ENCODE results near the gene MRPL58.
"Not testable (repeated sequence)": the region's sequence is repeated elsewhere in the genome, so short reads cannot be mapped to it uniquely, and the experiment has no call there.

The MRPL58 gene

DNA sequence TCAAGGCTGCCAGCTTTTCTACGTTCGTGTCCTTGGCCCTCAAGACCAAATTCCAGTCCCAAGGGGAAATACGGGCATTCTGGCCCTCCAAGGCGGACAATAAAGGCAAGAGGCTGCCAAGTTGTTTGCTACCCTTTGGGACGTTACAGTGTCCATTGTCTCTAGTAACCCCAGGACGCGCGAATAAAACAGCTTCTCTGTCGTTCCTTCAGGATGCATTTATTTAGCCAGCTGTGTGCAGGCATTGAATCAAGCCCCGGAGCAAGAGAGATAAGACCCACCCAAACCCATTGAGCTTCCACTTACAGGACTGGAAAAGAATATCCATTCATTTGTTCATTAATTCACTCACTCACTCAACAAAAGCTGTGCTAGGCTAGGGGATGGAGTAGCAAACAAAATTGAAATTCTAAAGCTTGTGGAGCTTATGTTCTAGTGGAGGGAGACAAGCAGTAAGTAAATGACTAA lies 656 bp downstream of the MRPL58 start:
- DNase-seq (ENCODE audit: low spot score), result no peak

DNA sequence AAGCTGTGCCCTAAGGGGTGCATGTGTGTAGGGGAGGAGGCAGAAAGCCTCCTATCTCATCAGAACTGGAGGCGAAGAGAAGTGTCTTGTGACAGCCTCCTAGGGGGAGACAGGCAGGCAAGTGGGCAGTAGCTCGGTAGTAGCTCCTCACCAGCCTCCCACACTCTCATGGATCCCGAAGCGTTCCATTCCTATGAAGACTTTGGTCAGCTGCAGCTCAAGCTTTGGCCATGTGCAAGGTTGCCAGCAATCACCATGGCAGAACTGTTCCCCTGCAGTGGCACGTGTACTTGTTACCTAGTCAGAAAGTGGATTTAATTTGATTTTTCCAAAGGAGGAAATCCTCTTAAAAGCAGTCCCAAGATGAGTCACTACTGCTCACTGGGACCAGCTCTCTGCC lies 6.7 kb downstream of the MRPL58 start:
- no peak for DNase-seq (ENCODE audit: low spot score)

DNA sequence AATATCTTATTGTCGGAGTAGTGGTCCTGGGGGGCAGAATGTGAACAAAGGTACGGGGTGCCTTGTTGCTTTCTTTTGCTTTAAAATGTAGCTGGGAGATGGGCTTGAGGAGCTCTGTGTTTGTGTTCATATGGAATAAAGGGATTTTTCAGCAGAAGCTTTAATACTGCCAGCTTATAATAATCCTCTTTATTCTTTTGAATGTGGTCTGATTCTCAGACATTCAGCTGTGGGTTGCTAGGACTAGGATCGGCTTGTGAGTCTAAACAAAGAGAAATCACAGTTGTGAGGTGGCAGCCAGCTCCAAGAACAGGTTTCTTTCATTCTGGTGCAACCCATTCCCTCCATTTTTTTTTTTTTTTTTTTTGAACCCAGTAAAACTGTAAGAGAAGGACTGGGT lies 7.2 kb downstream of the MRPL58 start:
- DNase-seq (ENCODE audit: low spot score), result no peak

DNA sequence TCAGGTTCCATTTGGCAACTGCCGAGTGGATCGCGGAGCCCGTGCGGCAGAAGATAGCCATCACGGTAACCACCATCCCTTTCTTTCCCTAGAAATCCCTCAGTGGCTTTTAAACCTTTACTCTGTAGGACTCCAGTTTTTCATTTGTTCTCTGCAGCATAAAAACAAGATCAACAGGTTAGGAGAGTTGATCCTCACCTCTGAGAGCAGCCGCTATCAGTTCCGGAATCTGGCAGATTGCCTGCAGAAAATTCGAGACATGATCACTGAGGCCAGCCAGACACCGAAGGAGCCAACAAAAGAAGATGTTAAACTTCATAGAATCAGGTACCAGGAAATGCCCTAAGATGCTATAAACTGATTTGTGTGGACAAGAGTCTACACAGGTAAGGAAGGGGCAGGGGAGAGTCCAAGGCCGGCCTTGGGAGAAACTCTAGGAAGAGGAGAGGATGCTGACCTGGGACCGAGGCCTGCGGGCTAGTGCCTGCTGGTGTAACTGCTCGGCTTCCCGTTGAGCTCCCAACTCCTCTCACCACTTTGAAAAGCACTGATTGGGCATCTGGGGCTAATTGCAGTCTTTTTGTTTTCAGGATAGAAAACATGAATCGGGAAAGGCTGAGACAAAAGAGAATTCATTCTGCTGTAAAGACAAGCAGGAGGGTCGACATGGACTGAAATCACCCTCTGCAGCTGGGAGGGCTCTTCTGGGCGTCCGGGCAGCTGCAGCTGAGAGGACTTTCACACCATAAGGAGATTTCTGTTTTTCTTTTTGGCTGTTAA lies 8.1 kb downstream of the MRPL58 start:
- no peak for DNase-seq (ENCODE audit: low spot score)

DNA sequence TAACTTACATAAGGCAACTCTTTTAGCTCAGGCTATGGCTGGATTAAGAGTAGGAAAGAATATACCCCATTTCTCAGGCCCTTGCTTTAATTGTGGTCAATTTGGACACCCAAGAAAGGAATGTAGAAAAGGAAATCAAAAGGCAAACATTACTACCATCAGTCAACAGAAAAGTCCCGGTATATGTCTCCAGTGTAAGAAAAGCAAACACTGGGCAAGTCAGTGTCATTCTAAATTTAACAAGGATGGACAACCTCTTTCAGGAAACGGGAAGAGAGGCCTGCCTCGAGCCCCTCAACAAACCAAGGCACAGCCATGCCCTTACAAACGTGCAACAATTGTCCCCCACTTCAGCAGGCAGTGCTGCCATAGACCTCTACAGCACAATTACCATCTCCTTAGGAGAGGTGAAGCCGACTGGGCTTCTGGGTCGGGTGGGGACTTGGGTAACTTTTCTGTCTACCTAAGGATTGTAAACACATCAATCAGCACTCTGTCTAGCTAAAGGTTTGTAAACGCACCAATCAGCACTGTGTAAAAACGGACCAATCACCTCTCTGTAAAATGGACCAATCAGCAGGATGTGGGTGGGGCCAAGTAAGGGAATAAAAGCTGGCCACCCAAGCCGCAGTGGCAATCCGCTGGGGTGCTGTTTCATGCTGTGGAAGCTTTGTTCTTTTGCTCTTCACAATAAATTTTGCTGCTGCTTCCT lies 12.4 kb downstream of the MRPL58 start:
- peak; percentile 20 for DNase-seq (ENCODE audit: low spot score)

DNA sequence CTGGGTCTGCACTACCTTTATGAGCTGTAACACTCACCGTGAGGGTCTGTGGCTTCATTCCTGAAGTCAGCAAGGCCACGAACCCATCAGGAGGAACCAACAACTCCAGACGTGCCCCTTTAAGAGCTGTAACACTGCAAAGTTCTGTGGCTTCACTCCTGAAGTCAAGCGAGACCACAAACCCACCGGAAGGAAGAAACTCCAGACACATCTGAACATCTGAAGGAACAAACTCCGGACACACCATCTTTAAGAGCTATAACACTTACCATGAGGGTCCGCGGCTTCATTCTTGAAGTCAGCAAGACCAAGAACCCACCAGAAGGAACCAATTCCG lies 12.9 kb downstream of the MRPL58 start:
- DNase-seq (ENCODE audit: low spot score), result not testable (repeated sequence)

DNA sequence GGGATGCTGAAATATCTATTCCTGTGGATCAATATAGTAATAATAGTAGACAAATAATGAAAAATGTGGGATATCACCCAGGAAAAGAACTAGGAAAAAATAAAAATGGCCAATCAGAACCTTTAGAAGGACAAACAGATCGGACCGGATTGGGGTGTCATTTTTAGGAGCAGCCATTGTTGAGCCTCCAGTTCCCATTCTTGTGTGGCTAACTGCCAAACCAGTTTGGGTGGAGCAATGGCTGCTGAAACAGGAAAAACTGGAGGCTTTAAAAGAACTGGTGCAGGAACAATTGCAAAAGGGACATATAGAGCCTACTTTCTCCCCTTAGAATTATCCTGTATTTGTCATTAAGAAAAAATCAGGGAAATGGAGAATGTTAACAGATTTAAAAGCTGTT lies 14.2 kb downstream of the MRPL58 start:
- DNase-seq (ENCODE audit: low spot score), result not testable (repeated sequence)

DNA sequence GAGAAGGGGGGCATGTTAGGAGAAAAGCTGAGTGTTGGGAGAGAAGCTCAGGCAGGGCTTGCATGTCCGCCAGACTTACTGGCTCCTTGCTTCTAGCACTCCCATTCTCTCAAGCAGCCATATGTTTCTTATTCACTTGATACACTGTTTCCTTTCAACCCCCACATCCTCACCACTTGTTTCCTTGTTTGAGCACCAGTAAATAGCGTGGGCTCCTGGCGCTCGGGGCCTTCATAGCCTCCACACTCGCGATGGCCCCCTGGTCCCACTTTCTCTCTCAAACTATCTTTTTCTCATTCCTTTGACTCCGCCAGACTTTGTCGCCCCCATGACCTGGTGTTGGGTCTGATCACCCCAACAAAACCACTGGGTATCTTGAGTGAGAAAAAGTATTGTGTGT lies 17.7 kb downstream of the MRPL58 start:
- no peak for DNase-seq (ENCODE audit: low spot score)

DNA sequence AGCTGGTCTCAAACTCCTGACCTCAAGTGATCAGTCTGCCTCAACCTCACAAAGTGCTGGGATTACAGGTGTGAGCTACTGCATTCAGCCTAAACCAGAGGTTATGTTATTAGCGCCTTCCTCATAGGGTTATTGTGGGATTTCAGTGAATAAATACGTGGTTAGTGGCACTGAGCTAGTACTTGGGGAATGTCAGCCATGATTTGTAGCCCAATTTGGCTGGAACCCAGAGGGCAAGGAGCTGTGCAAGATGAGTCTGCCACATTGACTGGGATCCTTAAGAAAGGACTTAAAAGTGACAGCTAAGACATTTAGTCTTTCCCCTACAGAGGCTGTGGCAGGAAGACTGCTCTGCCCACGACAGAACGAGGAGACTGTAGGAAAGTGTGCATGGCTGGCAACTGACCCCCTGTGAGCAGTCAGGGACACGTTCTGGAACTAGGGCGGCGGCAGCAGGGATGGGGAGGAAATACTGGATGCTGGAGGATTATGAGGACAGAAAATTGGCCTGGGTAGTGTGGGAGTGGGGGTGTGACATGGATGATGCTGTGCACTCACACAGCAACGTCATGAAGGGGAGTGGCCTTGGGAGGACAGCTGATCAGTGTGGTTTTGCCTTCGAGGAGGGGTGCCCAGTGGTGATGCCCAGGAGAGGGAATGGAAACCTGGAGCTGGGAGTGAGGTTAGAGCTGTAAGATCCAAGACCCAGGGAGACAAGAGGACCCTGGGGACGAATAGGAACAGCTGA lies 19.7 kb downstream of the MRPL58 start:
- DNase-seq (ENCODE audit: low spot score), result peak; percentile 67

DNA sequence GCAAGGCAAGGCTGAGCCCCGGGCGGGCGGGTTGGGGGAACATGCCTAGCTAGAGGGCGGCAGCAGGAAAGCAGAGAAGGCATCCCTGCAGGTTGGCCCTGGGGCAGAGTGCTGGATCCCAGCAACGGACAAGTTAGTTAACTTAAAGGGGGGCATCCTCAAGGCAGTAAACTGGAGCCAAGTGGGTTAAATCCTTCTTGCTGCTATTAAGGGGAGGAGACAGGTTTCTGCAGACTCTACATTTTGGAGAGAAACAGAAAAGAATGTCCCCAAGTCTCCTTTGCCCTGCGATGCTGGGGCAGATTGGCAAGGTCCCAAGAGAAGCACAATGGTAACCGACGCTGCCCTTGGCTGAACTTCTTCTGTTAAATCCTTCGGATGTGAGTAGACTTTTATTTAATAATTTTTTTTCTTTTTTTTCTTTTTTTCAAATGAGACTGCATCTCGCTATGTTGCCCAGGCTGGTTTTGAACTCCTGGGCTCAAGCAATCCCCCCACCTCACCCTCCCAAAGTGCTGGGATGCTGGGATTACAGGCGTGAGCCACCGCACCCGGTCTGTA lies 20.3 kb downstream of the MRPL58 start:
- no peak for DNase-seq (ENCODE audit: low spot score)

DNA sequence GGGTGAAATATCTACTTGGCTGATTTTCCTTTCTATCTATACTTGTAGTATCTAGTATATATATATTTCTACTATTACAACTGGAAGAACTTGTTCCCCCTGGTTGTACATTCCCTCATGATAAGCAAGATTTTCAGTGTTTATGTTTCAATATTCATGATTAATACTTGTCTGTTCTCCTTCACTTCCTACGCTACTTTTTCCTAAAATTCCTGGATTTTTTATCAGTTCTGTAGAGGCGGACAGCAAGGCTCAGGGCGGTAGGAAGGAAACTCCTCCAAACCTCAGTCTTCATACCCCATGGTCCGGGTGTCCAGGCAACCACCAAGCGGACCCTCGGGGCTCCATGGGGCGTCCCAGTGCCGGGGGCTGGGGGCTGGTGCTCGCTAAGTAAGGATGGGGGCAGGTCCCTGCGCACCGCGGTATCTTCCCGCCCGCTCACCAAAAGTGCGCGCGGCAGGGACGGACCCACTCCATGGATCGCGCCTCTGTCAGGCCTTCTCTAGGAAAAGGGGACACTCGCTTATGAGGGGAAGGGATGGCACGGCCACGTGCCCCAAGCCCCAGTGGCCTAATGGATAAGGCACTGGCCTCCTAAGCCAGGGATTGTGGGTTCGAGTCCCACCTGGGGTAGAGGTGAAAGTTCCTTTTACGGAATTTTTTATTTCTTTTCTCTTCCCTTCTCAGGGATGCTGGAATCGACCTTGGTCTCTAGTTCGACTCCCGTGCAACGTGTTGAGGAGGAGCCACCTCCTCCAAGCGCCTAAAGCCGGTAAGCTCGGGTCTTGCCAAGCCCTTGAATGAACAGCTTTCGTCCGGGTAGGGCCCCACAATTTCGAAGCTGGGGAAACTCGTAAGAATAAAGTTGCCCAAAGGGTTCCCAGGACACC lies 21.1 kb downstream of the MRPL58 start:
- DNase-seq (ENCODE audit: low spot score), result peak; percentile 87

DNA sequence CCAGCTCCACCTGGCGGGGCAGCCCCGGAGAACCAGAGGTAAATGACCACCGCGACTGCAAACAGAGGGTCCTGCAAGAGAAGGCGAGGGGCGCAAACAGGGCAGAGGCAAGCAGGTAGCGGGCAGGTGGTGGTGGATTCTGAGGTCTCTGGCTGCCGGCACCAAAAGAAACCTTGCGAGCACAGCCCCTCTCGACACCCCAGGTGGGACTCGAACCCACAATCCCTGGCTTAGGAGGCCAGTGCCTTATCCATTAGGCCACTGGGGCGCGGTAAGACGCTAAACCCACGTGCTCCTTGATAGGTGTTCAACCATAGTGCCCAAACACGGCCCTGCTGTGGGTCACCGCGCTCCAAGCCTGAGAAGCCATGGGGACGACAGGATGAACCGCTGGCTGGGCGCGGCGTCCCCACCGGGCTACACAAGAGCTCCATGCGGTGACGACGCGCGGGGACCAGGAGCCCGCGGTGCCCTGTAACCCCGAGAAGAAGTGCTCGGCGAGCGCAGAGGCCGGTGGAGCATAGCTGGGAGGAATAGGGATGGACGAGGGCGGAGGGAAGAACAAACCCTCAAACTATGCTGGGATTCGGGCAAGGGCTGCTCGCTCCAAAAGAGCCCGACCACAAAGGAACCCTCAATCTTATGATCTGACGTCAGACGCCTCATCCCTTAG lies 21.9 kb downstream of the MRPL58 start:
- peak; percentile 93 for DNase-seq (ENCODE audit: low spot score)

DNA sequence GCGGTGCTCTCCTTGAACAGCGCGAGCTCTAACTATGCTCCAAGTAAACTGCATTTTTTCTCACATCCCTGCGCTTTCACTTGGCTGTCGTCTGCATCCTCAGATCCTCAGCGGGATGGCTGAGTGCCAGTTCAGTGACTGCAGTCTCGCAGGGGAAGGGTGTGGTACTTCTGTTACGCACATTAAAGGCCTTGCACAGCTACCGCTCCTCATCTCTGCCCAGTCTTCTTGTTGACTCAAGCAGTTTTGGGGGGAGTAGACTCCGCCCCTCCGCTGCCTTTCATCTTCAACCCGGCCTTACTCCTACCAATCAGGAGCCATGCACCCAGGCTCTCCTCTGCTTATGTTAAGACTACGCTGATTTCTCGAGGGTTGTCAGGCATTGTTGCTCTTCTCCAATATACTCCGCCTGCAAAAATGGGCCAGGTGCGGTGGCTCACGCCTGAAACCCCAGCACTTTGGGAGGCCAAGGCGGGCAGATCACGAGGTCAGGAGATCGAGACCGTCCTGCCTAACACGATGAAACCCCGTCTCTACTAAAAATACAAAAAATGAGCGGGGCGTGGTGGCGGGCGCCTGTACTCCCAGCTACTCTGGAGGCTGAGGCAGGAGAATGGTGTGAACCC lies 24.3 kb downstream of the MRPL58 start:
- no peak for DNase-seq (ENCODE audit: low spot score)

DNA sequence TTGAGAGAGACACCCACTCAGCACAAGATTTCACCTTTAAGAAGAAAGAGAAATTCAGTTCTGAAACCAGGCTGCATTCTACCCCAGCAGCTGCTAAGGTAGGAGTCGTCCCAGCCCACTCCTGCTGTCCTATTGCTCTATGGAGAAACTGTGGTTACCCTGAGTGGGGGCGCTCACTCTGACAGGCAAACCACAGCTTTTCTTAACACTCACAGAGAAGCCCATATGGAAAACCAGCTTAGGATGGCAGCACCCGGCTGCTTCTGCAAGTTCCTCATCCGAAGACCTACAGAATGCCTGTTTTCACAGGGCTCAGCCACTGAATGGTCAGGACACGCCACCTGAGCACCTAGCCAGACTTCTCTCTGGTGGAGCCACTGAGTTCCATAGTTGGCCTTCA lies 26.8 kb downstream of the MRPL58 start:
- no peak for DNase-seq (ENCODE audit: low spot score)

DNA sequence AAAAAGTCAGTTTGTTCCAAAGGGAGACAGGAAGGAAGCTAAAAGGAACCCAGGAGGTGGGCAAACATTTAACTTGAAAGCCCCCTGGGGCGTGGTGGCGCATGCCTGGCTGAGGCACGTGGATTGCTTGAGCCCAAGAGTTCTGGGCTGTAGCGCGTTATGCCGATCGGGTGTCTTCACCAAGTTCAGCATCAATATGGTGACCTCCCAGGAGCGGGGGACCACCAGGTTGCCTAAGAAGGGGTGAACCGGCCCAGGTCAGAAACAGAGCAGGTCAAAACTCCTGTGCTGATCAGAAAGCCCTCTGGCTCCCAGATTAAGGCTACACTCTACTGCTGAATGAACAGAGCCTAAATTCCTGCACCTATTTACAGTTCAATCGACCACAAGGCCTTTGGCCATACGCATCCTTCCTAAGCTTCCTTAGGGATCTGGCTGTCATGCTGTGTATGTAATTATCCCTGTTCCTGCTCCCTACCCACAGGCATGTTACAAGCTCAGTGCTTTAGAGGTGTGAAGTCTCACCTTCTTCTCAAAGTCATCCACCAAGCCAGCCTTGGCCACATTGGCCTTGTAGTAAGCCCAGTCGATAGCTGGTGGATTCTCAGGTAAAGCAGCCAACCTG lies 29.3 kb downstream of the MRPL58 start:
- DNase-seq (ENCODE audit: low spot score), result no peak

DNA sequence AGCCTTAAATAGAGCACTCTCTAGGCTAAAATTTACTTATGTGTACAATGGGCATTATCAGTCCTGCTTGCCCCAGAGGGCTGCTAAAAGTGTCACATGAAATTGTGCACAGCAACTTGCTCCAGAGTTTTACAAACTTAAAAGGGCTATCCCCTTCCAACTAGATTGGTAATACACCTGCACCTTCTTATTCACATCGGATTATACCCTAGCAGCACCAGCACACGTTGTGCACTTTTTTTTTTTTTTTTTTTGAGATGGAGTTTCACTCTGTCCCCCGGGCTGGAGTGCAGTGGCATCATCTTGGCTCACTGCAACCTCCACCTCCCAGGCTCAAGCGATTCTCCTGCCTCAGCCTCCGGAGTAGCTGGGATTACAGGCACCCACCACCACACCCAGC lies 31.3 kb downstream of the MRPL58 start:
- DNase-seq (ENCODE audit: low spot score), result not testable (repeated sequence)

DNA sequence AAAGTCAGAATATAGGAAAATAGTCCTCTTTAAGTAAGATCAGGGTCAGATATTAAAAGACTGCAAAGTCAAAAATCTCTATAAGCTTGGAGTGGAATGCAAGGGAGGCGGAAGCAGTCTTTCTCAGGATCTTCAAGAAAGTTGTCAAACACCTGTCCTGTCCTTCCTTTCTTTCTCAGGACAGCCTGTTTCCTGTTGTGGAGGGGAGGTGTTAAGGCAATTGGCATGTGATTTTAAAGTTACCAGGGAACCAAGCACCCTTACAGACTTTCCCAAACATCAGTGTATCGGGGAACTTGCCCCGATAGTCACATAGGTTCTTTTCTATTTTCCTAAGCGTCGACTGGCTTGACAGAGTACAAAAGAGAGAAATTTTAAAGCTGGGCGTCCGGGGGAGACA lies 32.2 kb downstream of the MRPL58 start:
- DNase-seq (ENCODE audit: low spot score), result no peak

DNA sequence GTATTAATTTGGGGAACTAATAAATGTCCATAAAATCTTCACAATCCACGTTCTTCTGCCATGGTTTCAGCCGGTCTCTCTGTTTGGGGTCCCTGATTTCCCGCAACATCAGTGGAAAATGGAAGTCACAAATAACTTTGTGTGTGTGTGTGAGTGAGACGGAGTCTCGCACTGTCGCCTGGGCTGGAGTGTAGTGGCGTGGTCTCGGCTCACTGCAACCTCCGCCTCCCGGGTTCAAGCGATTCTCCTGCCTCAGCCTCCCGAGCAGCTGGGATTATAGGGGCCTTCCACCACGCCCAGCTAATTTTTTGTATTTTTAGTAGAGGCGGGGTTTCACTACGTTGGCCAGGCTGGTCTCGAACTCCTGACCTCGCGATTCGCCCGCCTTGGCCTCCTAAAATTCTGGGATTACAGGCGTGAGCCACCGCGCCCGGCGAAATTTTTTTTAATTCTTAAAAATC lies 33.5 kb downstream of the MRPL58 start:
- DNase-seq (ENCODE audit: low spot score), result not testable (repeated sequence)

DNA sequence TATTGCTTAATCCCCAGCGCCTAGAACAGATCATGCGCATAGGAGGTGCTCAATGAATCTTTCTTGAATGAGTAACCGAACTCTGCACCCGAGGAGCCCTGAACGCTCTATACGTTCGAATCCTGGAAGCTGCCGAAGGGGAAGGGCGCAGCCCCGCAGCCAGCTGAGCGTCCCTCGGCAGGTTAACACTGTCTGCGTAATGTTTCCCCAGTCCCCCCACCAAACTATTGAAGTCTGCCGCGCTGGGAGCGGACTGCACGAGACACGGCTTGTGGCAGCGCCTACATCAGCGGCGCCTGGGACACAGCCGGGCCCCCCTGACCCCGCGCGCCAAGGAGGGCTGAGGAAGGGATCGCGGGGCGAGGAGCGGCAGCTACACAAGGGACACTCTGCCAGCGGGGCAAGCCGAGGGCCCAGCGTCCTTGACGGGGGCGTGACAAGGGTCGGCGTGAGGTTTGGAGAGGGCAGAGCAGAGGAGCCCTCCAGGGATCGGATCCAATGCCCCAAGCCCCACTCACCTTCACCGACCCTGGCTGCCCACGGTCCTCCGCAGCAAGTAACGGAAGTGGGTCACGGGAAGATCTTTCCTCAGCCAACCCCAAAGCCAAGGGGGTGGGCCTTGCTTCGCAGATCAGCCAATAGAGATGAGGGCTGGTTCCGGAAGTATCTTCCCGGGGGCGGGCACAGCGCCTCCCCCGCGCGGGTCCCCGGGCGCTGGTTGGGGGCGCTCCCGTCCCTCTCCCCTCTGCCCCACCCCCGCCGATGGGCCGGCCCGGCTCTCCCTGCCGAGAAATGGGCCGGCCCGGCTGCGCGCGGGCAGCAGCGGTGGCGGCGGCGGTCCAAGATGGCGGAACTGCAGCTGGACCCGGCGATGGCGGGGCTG lies 34.2 kb downstream of the MRPL58 start, which contains the start of the genes ATP5PD and KCTD2:
Gene ATP5PD, minus strand, starts transcription at position 563 of the 883 bp plus-strand sequence. CDS start 4,319 bp downstream, outside the sequence.
Gene KCTD2, plus strand, starts transcription at position 819 of the 883 bp plus-strand sequence. Its CDS starts 26 bp downstream, at position 845.
- DNase-seq (ENCODE audit: low spot score), result peak; percentile 97

All from NAMALWA (cell line).